GM18868 (cell line): ENCODE measurements around the gene LEO1.

Experiments used
- ATAC-seq: cut with Tn5 transposase; IDR thresholded peaks from one replicate; pipeline ENCODE4 v1.9.1; 2021; ENCODE audit warnings: mild to moderate bottlenecking, moderate library complexity; ENCODE audit not compliant: unreplicated experiment

LEO1 gene

GRCh38 chr15:51932161-51932560 lies 39.4 kb downstream of the LEO1 start:
- ATAC-seq: no peak

GRCh38 chr15:51931638-51932037 lies 39.9 kb downstream of the LEO1 start:
- no peak for ATAC-seq

- ATAC-seq: no peak
Observed at GRCh38 chr15:51931016-51931415, 40.6 kb downstream of the LEO1 start.

- ATAC-seq: no peak
Observed at GRCh38 chr15:51926809-51927208, 44.8 kb downstream of the LEO1 start.

GRCh38 chr15:51924156-51925068 lies 47.2 kb downstream of the LEO1 start:
- ATAC-seq: no peak

- ATAC-seq: no peak
Observed at GRCh38 chr15:51917493-51917892, 54.1 kb downstream of the LEO1 start.

GRCh38 chr15:51912528-51912927 lies 59.0 kb downstream of the LEO1 start:
- ATAC-seq: no peak

GRCh38 chr15:51909584-51909983 lies 62.0 kb downstream of the LEO1 start:
- no peak for ATAC-seq

GRCh38 chr15:51908316-51908715 lies 63.3 kb downstream of the LEO1 start:
- ATAC-seq: no peak

- no peak for ATAC-seq
Observed at GRCh38 chr15:51907136-51907862, 64.3 kb downstream of the LEO1 start.

- no peak for ATAC-seq
Observed at GRCh38 chr15:51904931-51905330, 66.6 kb downstream of the LEO1 start.

GRCh38 chr15:51904421-51904820 lies 67.2 kb downstream of the LEO1 start:
- ATAC-seq: no peak

- no peak for ATAC-seq
Observed at GRCh38 chr15:51889486-51889885, 82.1 kb downstream of the LEO1 start.

GRCh38 chr15:51888593-51889195 lies 82.9 kb downstream of the LEO1 start:
- no peak for ATAC-seq
